Adrenal gland (tissue), 5 donors: ENCODE data around the gene SYT8.

ENCODE experiments used
- POLR2A ChIP-seq, 2 donors: fragments of 450-650 bp; IDR thresholded peaks; one replicate each; pipeline ENCODE4 v1.6.1; 2017; ENCODE audit warnings: antibody characterized with exemption in 2 of 2, mild to moderate bottlenecking in 2 of 2, moderate library complexity in 1 of 2
- TF ChIP-seq, protein P1 (sequence below), 6 experiments: fragments of 450-650 bp in 4 of 6; fragments of 200-600 bp in 2 of 6; sonication (generic) in 1 of 6; IDR thresholded peaks; 1 replicate in 5 of 6; 2 replicates in 1 of 6; pipeline versions ENCODE4 v1.5.1 to v1.8.0; 2016 to 2021; ENCODE audit warnings: antibody characterized with exemption in 6 of 6, mild to moderate bottlenecking in 2 of 6, moderate library complexity in 1 of 6
- donor health status: DM: no; HTN: no; CAD: no.

DNA sequence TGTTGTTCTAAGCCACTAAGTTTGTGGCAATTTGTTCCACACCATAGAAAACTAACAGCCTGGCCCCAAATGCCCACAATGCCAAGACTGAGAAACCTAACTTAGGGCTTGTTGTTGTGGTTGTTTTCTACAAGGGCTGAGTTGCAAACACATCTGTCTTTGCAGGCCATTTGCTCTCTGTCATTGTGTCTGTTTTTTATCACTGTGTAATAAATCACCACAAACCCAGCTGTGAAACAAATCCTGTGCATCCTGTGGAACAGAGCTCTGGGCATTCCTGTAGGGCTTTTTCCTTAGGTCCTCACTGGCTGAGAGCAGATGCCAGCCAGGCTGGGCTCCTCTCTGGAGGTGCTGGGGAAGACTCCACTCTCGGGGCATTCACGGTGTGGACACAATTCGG is 15.7 kb upstream of the SYT8 start:
- TF ChIP-seq, protein P1, sequence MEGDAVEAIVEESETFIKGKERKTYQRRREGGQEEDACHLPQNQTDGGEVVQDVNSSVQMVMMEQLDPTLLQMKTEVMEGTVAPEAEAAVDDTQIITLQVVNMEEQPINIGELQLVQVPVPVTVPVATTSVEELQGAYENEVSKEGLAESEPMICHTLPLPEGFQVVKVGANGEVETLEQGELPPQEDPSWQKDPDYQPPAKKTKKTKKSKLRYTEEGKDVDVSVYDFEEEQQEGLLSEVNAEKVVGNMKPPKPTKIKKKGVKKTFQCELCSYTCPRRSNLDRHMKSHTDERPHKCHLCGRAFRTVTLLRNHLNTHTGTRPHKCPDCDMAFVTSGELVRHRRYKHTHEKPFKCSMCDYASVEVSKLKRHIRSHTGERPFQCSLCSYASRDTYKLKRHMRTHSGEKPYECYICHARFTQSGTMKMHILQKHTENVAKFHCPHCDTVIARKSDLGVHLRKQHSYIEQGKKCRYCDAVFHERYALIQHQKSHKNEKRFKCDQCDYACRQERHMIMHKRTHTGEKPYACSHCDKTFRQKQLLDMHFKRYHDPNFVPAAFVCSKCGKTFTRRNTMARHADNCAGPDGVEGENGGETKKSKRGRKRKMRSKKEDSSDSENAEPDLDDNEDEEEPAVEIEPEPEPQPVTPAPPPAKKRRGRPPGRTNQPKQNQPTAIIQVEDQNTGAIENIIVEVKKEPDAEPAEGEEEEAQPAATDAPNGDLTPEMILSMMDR (IDR thresholded peaks at IDR 0.05) = no peak
- no peak for TF ChIP-seq POLR2A (IDR thresholded peaks at IDR 0.05)
